SK-N-SH treated with all-trans-retinoic acid at 6 μM for 48 hours (cell line): Measurements from ENCODE around the gene EDAR.

Experiments
- ATAC-seq: fragments of 200-7000 bp; cut with Tn5 transposase; 3 replicates; pipeline ENCODE4 v1.9.1; 2020; ENCODE audit warnings: mild to moderate bottlenecking, moderate library complexity
- ARNTL ChIP-seq: fragments of 450-650 bp; formaldehyde crosslinking; IDR thresholded peaks from 2 replicates; pipeline ENCODE4 v1.5.0; 2020; ENCODE audit warnings: low read depth, mild to moderate bottlenecking, moderate library complexity, borderline replicate concordance
- BACH2 ChIP-seq: fragments of 250-450 bp; sonication (Bioruptor Pico); IDR thresholded peaks from 2 replicates; pipeline ENCODE4 v1.9.0; 2021; ENCODE audit warnings: mild to moderate bottlenecking, borderline replicate concordance
- CSDC2 ChIP-seq: fragments of 250-450 bp; sonication (Bioruptor Pico); IDR thresholded peaks from 2 replicates; pipeline ENCODE4 v1.5.0; 2020; ENCODE audit warnings: mild to moderate bottlenecking, moderate library complexity
- ESRRG ChIP-seq: fragments of 250-450 bp; sonication (Bioruptor Pico); IDR thresholded peaks from 2 replicates; pipeline ENCODE4 v1.6.1; 2021; ENCODE audit warnings: mild to moderate bottlenecking
- GLIS3 ChIP-seq: fragments of 250-450 bp; sonication (Bioruptor Pico); IDR thresholded peaks from 2 replicates; pipeline ENCODE4 v1.5.0; 2020; ENCODE audit warnings: mild to moderate bottlenecking, moderate library complexity
- ISL1 ChIP-seq: fragments of 250-450 bp; sonication (Bioruptor Pico); IDR thresholded peaks from 2 replicates; pipeline ENCODE4 v2.1.2; 2022; ENCODE audit warnings: mild to moderate bottlenecking, moderate library complexity
- OSR1 ChIP-seq: fragments of 250-450 bp; sonication (Bioruptor Pico); IDR thresholded peaks from 2 replicates; pipeline ENCODE4 v1.8.0; 2022; ENCODE audit warnings: moderate library complexity, mild to moderate bottlenecking, inconsistent platforms
- PPARA ChIP-seq: fragments of 250-450 bp; sonication (Bioruptor Pico); IDR thresholded peaks from 2 replicates; pipeline ENCODE4 v1.5.0; 2020; ENCODE audit warnings: mild to moderate bottlenecking, borderline replicate concordance
- RARB ChIP-seq: fragments of 250-450 bp; sonication (Bioruptor Pico); IDR thresholded peaks from 2 replicates; pipeline ENCODE4 v1.8.0; 2021; ENCODE audit warnings: mild to moderate bottlenecking, moderate library complexity
- TCF4 ChIP-seq: fragments of 250-450 bp; sonication (Bioruptor Pico); IDR thresholded peaks from 2 replicates; pipeline ENCODE4 v1.8.0; 2021; ENCODE audit warnings: mild to moderate bottlenecking, moderate library complexity, borderline replicate concordance
- TOX ChIP-seq: fragments of 250-450 bp; sonication (Bioruptor Pico); IDR thresholded peaks from 2 replicates; pipeline ENCODE4 v1.8.0; 2021; ENCODE audit warnings: mild to moderate bottlenecking, moderate library complexity, borderline replicate concordance
- ZFP3 ChIP-seq: fragments of 250-450 bp; sonication (Bioruptor Pico); IDR thresholded peaks from 2 replicates; pipeline ENCODE4 v1.5.0; 2020; ENCODE audit warnings: mild to moderate bottlenecking, moderate library complexity
- ZNF565 ChIP-seq: fragments of 450-650 bp; formaldehyde crosslinking; conservative IDR thresholded peaks from 2 replicates; pipeline ENCODE4 v1.5.0; 2020; ENCODE audit warnings: low read depth, mild to moderate bottlenecking, moderate library complexity
- ZNF70 ChIP-seq: fragments of 450-650 bp; formaldehyde crosslinking; IDR thresholded peaks from 2 replicates; pipeline ENCODE4 v1.5.0; 2020; ENCODE audit warnings: mild to moderate bottlenecking, moderate library complexity
- TF ChIP-seq, protein P1 (sequence below): fragments of 250-450 bp; sonication (Bioruptor Pico); IDR thresholded peaks from 2 replicates; pipeline ENCODE4 v1.8.0; 2021; ENCODE audit warnings: low read depth, mild to moderate bottlenecking, moderate library complexity, borderline replicate concordance
- TF ChIP-seq, protein P2 (sequence below): fragments of 250-450 bp; sonication (Bioruptor Pico); IDR thresholded peaks from 2 replicates; pipeline ENCODE4 v1.5.0; 2020; ENCODE audit warnings: mild to moderate bottlenecking, moderate library complexity
- TF ChIP-seq, protein P3 (sequence below): fragments of 250-450 bp; sonication (Bioruptor Pico); IDR thresholded peaks from 2 replicates; pipeline ENCODE4 v1.5.1; 2021; ENCODE audit warnings: mild to moderate bottlenecking, moderate library complexity
- TF ChIP-seq, protein P4 (sequence below): fragments of 250-450 bp; sonication (Bioruptor Pico); IDR thresholded peaks from 2 replicates; pipeline ENCODE4 v1.8.0; 2020; ENCODE audit warnings: mild to moderate bottlenecking, moderate library complexity, borderline replicate concordance
- TF ChIP-seq, protein P5 (sequence below): fragments of 250-450 bp; sonication (Bioruptor Pico); IDR thresholded peaks from 2 replicates; pipeline ENCODE4 v1.5.1; 2020; ENCODE audit warnings: low read depth, mild to moderate bottlenecking, moderate library complexity

EDAR gene

DNA sequence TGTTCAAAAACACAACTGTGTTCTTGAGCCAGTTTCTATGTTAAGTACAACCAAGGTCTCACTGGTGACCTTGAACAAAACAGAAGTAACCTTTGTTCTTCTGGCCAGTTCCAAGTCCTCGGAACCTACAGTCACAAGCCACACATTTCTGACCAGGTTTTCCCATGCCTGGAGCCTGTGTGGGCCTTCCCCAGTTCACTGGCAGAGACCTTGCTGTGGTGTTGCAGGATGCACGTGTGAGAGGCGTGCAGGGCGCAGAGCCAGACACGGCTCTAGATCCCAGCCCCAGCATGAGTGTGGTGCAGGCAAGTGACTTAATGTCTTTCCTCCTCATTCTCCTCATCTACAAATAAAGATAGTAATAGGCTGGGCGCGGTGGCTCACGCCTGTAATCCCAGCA, 25.5 kb upstream of the EDAR start (continued):
- TF ChIP-seq, protein P1, sequence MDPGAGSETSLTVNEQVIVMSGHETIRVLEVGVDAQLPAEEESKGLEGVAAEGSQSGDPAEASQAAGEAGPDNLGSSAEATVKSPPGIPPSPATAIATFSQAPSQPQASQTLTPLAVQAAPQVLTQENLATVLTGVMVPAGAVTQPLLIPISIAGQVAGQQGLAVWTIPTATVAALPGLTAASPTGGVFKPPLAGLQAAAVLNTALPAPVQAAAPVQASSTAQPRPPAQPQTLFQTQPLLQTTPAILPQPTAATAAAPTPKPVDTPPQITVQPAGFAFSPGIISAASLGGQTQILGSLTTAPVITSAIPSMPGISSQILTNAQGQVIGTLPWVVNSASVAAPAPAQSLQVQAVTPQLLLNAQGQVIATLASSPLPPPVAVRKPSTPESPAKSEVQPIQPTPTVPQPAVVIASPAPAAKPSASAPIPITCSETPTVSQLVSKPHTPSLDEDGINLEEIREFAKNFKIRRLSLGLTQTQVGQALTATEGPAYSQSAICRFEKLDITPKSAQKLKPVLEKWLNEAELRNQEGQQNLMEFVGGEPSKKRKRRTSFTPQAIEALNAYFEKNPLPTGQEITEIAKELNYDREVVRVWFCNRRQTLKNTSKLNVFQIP (CRISPR knock-in tag) = no peak
- no peak for TF ChIP-seq ESRRG (CRISPR knock-in tag)
- no peak for TF ChIP-seq RARB (CRISPR knock-in tag)
- no peak for TF ChIP-seq OSR1 (CRISPR knock-in tag)
- TF ChIP-seq, protein P2, sequence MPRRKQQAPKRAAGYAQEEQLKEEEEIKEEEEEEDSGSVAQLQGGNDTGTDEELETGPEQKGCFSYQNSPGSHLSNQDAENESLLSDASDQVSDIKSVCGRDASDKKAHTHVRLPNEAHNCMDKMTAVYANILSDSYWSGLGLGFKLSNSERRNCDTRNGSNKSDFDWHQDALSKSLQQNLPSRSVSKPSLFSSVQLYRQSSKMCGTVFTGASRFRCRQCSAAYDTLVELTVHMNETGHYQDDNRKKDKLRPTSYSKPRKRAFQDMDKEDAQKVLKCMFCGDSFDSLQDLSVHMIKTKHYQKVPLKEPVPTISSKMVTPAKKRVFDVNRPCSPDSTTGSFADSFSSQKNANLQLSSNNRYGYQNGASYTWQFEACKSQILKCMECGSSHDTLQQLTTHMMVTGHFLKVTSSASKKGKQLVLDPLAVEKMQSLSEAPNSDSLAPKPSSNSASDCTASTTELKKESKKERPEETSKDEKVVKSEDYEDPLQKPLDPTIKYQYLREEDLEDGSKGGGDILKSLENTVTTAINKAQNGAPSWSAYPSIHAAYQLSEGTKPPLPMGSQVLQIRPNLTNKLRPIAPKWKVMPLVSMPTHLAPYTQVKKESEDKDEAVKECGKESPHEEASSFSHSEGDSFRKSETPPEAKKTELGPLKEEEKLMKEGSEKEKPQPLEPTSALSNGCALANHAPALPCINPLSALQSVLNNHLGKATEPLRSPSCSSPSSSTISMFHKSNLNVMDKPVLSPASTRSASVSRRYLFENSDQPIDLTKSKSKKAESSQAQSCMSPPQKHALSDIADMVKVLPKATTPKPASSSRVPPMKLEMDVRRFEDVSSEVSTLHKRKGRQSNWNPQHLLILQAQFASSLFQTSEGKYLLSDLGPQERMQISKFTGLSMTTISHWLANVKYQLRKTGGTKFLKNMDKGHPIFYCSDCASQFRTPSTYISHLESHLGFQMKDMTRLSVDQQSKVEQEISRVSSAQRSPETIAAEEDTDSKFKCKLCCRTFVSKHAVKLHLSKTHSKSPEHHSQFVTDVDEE (CRISPR knock-in tag) = no peak
- TF ChIP-seq BACH2 (CRISPR knock-in tag) = no peak

DNA sequence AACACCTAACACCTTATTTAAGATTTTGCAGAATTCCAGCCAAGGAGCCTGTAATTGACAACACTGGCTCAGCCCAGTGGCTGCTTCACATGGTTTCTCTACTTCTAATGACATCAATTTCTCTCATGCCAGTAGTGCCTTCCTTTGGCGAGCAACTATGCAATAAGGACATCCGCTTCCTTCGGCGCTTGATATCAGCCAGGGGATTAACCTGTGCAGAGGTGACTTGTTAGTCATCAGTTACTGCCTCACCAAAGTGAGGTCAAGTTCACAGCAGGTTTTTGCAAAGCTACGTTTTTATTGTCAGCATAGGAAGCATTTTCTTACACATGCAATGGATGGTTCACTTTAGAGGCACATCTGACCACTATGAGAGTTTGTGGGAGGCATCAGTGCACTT, 24.0 kb upstream of the EDAR start:
- TF ChIP-seq, protein P3, sequence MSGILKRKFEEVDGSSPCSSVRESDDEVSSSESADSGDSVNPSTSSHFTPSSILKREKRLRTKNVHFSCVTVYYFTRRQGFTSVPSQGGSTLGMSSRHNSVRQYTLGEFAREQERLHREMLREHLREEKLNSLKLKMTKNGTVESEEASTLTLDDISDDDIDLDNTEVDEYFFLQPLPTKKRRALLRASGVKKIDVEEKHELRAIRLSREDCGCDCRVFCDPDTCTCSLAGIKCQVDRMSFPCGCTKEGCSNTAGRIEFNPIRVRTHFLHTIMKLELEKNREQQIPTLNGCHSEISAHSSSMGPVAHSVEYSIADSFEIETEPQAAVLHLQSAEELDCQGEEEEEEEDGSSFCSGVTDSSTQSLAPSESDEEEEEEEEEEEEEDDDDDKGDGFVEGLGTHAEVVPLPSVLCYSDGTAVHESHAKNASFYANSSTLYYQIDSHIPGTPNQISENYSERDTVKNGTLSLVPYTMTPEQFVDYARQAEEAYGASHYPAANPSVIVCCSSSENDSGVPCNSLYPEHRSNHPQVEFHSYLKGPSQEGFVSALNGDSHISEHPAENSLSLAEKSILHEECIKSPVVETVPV (CRISPR knock-in tag) = no peak
- TF ChIP-seq, protein P1 (CRISPR knock-in tag) = no peak
- TF ChIP-seq OSR1 (CRISPR knock-in tag) = no peak
- TF ChIP-seq, protein P4, sequence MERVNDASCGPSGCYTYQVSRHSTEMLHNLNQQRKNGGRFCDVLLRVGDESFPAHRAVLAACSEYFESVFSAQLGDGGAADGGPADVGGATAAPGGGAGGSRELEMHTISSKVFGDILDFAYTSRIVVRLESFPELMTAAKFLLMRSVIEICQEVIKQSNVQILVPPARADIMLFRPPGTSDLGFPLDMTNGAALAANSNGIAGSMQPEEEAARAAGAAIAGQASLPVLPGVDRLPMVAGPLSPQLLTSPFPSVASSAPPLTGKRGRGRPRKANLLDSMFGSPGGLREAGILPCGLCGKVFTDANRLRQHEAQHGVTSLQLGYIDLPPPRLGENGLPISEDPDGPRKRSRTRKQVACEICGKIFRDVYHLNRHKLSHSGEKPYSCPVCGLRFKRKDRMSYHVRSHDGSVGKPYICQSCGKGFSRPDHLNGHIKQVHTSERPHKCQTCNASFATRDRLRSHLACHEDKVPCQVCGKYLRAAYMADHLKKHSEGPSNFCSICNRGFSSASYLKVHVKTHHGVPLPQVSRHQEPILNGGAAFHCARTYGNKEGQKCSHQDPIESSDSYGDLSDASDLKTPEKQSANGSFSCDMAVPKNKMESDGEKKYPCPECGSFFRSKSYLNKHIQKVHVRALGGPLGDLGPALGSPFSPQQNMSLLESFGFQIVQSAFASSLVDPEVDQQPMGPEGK (CRISPR knock-in tag) = no peak
- TF ChIP-seq ARNTL = no peak
- TF ChIP-seq, protein P2 (CRISPR knock-in tag) = no peak
- TF ChIP-seq ISL1 = no peak
- TF ChIP-seq, protein P5, sequence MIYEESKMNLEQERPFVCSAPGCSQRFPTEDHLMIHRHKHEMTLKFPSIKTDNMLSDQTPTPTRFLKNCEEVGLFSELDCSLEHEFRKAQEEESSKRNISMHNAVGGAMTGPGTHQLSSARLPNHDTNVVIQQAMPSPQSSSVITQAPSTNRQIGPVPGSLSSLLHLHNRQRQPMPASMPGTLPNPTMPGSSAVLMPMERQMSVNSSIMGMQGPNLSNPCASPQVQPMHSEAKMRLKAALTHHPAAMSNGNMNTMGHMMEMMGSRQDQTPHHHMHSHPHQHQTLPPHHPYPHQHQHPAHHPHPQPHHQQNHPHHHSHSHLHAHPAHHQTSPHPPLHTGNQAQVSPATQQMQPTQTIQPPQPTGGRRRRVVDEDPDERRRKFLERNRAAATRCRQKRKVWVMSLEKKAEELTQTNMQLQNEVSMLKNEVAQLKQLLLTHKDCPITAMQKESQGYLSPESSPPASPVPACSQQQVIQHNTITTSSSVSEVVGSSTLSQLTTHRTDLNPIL (CRISPR knock-in tag) = no peak
- no peak for TF ChIP-seq TOX (CRISPR knock-in tag)
- no peak for TF ChIP-seq RARB (CRISPR knock-in tag)
- TF ChIP-seq GLIS3 (CRISPR knock-in tag) = no peak
- no peak for TF ChIP-seq ZNF70 (CRISPR knock-in tag)
- no peak for TF ChIP-seq ZFP3 (CRISPR knock-in tag)
- no peak for TF ChIP-seq CSDC2 (CRISPR knock-in tag)
- TF ChIP-seq ESRRG (CRISPR knock-in tag) = no peak
- no peak for TF ChIP-seq PPARA (CRISPR knock-in tag)
- no peak for TF ChIP-seq TCF4 (CRISPR knock-in tag)
- no peak for TF ChIP-seq ZNF565 (CRISPR knock-in tag)
- TF ChIP-seq, all 23 proteins: peak for 0
- no peak for ATAC-seq
